Sigmoid colon (tissue), 4 donors: ENCODE measurements around the gene HIVEP3.

Experiments used
- CTCF ChIP-seq, 4 experiments: fragments of 450-650 bp in 3 of 4; fragments of 200-600 bp in 1 of 4; IDR thresholded peaks; one replicate each; pipeline ENCODE4 v1.5.1; 2016 to 2019; ENCODE audit warnings: antibody characterized with exemption in 4 of 4, mild to moderate bottlenecking in 3 of 4, moderate library complexity in 2 of 4
- EP300 ChIP-seq, 4 donors: sonication (generic); formaldehyde crosslinking; IDR thresholded peaks; one replicate each; pipeline ENCODE4 v1.6.1; 2017; ENCODE audit warnings: antibody characterized with exemption in 4 of 4
- POLR2A ChIP-seq, 2 donors: fragments of 450-650 bp; IDR thresholded peaks; one replicate each; pipeline ENCODE4 v1.6.1; 2016; ENCODE audit warnings: antibody characterized with exemption in 2 of 2, mild to moderate bottlenecking in 2 of 2, moderate library complexity in 2 of 2
- POLR2AphosphoS5 ChIP-seq, 4 donors: sonication (generic); formaldehyde crosslinking; IDR thresholded peaks; one replicate each; pipeline ENCODE4 v1.6.1; 2017; ENCODE audit warnings: antibody characterized with exemption in 4 of 4

GRCh38 chr1:41708332-41708731 is 210.4 kb downstream of the HIVEP3 start:
- TF ChIP-seq POLR2A (IDR thresholded peaks at IDR 0.05) (no peak), CTCF (IDR thresholded peaks at IDR 0.05) (no peak), POLR2AphosphoS5 (IDR thresholded peaks at IDR 0.05) (no peak), EP300 (IDR thresholded peaks at IDR 0.05) (no peak)
